LNCaP clone FGC (cell line): Measurements from ENCODE around the gene SORCS2.

Experiments used
- DNase-seq: peaks from one replicate; pipeline ENCODE4 v3.0.0-alpha.2; 2011; ENCODE audit warnings: low read depth
- H3K4me3 ChIP-seq: 2 replicates; pipeline ENCODE4 v1.5.1; 2011; ENCODE audit warnings: mild to moderate bottlenecking, low read depth, low read length, control low read depth
- TF ChIP-seq, protein P1 (sequence below): IDR thresholded peaks from 2 replicates; pipeline ENCODE4 v1.5.1; 2012; ENCODE audit warnings: mild to moderate bottlenecking; ENCODE audit not compliant: control insufficient read depth, insufficient read depth; ENCODE audit errors: extremely low read depth

Gene SORCS2

DNA sequence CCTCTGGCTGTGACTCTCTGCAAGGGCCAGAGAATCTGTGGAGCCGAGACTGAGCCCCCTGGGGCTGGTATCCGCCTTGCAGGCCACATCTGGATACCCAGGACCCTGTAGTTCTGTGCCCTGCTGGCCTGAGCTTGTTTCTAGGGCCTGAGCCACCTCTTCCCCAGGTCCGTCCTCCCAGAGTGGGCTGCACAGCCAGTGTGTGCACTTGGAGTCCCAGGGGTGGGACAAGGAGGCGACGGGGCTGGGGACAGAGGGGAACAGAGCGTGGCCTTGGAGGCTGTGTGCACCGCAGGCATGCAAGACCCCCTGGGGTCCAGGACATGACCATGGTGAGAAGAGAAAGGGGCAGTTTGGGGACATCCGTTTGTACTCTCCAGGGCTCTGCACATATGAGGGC is 105.5 kb downstream of the SORCS2 start:
- no peak for DNase-seq
- H3K4me3 ChIP-seq, result no peak overlapping the region
- TF ChIP-seq, protein P1, sequence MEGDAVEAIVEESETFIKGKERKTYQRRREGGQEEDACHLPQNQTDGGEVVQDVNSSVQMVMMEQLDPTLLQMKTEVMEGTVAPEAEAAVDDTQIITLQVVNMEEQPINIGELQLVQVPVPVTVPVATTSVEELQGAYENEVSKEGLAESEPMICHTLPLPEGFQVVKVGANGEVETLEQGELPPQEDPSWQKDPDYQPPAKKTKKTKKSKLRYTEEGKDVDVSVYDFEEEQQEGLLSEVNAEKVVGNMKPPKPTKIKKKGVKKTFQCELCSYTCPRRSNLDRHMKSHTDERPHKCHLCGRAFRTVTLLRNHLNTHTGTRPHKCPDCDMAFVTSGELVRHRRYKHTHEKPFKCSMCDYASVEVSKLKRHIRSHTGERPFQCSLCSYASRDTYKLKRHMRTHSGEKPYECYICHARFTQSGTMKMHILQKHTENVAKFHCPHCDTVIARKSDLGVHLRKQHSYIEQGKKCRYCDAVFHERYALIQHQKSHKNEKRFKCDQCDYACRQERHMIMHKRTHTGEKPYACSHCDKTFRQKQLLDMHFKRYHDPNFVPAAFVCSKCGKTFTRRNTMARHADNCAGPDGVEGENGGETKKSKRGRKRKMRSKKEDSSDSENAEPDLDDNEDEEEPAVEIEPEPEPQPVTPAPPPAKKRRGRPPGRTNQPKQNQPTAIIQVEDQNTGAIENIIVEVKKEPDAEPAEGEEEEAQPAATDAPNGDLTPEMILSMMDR, result no peak

DNA sequence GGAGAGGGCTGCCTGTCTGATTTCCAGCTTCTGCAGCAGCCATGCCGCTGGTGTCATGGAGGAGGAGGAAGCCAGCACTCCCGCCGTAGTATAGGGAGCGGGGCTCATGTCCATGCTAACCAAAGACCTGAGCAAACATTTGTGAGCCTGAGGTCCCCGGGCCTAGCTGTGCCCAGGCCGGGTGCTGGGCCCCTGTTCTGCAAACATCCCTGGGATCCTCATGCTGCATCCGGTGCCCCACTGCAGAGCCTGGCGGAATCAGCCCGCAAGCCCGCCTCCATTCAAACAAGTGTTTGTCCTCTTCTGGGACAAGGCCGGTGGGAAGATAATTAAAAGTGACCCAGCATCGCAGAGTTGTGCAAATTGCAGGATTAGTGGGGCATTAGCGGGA is 106.3 kb downstream of the SORCS2 start:
- TF ChIP-seq, protein P1, result no peak
- no peak for DNase-seq
- no peak overlapping the region for H3K4me3 ChIP-seq

DNA sequence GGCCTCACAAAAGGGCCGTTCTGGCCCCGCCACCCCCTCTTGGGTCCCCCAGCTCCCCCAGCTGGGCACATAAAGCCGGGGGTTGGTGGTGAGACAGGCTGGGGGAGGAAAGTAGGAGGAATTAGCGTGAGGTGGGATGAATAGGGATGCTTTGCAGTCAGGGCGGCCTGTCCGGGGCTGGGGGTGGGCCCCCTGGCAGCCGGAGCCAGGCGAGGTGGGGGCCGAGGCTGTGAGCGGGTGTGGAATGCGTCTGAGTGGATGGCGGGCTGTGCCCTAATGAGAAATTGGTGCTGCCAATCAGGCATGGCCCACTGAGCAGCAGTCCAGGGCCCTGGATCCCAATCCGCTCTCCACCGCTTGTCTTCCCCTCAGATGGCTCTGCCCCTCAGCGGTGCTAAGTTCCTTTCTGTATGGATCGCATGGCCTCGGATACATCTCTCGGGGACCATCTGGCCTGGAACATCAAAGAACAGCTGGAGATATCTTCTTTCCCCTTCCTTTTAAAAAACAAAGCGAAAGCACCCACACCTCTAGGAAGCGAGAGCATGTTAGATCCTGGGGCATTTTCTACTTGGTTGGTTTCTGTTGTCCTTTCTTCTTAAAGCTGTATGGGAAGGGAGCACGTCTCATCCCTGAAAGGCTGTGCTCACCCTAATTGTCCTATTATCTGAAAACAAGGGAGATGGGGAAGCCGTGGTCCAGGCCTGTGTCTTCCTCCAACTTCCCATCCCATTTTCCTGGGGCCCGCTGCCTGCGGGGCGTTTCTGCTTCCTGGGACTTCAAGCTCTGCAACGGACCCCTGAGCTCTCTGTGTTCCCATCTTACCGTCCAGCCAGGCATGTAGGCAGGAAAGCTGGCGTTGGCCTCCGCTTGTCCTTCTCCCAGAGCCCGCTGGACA is 106.9 kb downstream of the SORCS2 start:
- DNase-seq, result no peak
- TF ChIP-seq, protein P1, result no peak
- H3K4me3 ChIP-seq, result no peak overlapping the region

DNA sequence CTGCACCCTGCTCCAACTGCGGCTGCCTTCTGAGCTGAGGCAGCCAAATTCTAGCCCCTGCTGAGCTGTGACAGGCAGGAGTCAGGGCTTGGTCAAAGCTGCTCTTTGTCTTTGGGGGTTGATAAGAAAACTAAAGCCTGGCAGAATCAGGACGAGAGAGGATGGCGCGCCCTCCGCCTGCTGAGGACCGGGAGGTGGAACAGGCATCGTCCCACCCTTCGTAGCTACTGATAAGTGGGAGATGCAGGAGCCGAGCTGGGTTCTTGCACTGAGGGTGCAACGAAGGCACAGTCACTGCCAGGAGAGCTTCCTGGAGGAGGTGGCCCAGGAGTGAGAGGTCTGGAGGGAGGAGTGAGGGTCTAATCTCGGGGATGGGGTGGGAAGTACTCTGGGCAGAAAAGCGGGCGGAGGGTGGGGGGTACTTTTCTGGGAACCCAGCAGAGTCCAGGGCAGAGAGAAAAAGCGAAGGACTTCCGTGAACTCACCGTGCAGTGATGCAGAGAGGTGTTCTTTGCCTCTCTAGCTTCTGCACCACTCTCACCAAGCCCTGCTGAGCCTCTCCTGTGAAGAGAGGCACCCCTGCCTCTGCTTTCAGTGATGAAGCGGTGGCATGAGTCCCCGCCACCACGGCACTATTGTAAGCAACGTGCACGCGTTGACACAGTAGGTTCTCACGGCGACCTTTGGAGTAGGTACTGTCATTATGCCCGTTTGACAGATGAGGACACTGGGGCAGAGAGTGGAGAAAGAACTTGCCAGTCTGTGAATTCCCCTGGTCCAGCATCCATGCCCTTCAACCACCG is 107.8 kb downstream of the SORCS2 start:
- no peak overlapping the region for H3K4me3 ChIP-seq
- no peak for DNase-seq
- TF ChIP-seq, protein P1, result no peak

DNA sequence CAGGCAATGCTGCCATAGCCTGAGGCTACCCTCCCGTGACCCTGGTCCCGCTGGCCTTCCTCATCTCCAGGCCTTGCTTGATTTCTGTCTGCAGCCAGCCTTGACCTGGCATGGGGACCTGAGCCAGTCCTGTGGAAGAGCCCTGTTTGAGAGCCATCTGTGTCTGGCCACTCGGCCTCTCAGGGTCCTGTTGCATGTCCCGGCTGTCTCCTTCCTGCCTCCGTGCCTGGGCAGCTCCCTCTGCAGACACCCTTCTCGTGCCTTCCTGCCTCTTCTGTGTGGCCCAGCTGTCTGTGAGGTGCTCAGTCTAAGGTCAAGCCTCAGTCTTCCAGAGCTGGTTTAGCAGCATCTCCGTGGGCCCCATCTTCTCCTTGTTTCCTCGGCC is 108.4 kb downstream of the SORCS2 start:
- no peak overlapping the region for H3K4me3 ChIP-seq
- TF ChIP-seq, protein P1, result no peak
- no peak for DNase-seq

DNA sequence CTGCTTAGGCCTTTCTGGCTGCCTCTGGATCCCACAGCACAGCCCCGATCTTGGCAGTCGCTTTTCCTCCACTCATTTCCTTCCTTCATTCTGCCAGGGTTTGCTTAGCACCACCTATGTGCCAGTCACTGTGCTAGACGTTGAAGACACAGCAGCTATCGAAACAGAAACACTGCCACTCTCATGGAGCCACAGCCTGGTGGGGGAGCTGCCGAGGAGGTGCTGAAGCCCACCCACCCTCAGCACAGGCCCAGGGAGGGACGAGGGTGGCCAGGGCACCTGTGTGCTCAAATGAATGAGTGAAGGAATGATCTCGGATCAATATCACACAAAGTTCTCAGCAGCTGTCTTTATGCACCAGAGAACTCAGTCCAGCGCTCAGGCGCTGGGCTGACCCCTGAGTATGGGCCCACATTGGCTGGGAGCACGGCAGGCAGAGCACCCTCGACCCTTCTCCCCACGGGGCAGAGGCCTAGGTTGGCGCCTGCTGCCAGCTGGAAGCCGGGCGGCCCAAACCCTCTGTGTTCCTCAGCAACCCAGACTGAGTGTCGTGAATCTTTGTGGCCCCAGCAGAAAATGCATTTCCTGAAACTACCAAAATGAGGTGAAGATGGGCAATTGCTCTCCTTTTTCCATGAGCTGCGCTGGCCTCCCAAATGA is 108.9 kb downstream of the SORCS2 start:
- no peak overlapping the region for H3K4me3 ChIP-seq
- TF ChIP-seq, protein P1, result no peak
- no peak for DNase-seq
